Inferior parietal cortex (tissue), 1 donor: Measurements from ENCODE around the gene NDUFV2.
"Not testable (repeated sequence)": the region's sequence is repeated elsewhere in the genome, so short reads cannot be mapped to it uniquely, and the experiment has no call there.

Experiments used
- DNase-seq: peaks from one replicate; pipeline ENCODE4 v3.0.0-alpha.2; 2016; ENCODE audit errors: extremely low spot score

Gene NDUFV2

GRCh38 chr18:9153256-9153655, 50.8 kb downstream of the NDUFV2 start:
- no peak for DNase-seq

DNA sequence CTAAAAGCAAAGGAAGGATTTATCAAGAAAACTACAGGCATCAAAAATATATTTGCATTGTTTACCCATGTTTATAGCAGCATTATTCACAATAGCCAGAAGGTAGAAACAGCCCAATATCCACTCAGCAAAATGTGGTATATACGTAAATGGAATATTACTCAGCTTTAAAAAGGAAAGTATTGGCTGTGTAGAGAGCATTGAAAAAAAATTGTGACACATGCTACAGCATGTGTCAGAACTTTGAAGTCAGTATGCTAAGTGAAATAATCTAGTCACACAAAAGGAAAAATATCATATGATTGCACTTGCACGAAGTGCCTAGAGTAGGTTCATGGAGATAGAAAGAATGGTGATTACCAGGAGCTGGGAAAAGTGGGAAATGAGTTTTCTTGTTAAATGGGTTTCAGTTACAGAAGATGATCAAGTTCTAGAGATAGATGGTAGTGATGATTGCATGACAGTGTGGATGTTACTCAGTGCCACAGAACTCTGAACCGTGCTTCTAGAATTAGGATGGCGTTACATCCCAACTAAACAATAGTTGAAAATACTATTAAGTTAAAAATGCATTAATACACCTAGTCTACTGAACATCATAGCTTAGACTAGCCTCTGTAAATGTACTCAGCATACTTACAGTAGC, 54.2 kb downstream of the NDUFV2 start:
- no peak for DNase-seq

DNA sequence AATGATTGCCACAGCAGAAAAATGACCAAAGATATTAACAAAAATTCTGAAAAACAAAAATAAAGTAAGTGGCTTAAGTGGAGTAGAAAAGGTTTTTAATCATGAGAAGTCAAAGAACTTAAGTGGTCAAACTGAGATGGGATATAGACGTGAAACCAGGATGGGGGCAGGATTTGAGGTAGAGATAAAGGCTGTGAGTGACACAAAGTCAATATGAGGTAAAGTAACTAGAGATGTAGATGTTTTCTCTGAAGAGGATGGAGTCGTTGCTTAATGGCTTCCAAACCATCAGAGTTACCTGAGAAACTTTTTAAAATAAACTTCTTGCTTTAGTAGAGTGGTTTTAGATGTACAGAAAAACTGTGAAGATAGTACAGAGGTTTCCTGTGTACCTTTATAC, 55.3 kb downstream of the NDUFV2 start:
- DNase-seq: no peak

DNA sequence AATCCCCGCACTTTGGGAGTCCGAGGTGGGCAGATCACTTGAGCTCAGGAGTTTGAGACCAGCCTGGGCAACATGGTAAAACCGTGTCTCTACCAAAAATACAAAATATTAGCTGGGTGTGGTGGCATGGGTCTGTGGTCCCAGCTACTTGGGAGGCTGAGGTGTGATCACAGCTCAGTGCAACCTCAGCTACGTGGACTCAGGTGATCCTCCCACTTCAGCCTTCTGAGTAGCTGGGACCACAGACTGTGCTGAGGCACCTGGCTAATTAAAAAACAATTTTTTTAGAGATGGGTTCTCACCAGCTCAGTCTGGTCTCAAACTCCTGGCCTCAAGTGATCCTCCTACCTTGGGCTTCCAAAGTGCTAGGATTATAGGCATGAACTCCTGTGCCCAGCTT, 57.5 kb downstream of the NDUFV2 start:
- no peak for DNase-seq

DNA sequence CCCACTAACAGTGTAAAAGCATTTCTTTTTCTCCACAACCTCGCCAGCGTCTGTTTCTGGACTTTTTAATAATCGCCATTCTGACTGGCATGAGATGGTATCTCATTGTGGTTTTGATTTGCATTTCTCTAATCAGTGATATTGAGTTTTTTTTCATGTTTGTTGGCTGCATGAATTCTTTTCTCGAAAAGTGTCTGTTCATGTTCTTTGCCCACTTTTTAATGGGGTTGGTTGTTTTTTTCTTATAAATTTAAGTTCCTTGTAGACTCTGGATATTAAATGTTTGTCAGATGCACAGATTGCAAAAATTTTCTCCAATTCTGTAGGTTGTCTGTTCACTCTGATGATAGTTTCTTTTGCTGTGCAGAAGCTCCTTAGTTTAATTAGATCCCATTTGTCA, 60.2 kb downstream of the NDUFV2 start:
- not testable (repeated sequence) for DNase-seq

DNA sequence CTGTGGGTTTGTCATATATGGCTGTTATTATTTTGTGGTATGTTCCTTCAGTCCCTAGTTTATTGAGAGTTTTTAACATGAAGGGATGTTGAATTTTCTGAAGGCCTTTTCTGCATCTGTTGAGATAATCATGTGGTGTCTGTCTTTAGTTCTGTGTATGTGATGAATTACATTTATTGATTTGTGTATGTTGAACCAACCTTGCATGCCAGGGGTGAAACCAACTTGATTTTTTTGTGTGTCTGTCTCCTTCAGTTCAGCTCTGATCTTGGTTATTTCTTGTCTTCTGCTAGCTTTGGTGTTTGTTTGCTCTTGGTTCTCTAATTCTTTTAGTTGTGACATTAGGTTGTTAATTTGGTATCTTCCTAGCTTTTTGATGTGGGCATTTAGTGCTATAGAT, 61.6 kb downstream of the NDUFV2 start:
- not testable (repeated sequence) for DNase-seq

DNA sequence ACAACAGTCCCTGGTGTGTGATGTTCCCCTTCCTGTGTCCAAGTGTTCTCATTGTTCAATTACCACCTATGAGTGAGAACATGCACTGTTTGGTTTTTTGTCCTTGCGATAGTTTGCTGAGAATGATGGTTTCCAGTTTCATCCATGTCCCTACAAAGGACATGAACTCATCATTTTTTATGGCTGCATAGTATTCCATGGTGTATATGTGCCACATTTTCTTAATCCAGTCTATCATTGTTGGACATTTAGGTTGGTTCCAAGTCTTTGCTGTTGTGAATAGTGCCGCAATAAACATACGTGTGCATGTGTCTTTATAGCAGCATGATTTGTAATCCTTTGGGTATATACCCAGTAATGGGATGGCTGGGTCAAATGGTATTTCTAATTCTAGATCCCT, 63.4 kb downstream of the NDUFV2 start:
- not testable (repeated sequence) for DNase-seq

GRCh38 chr18:9169515-9169914, 67.0 kb downstream of the NDUFV2 start:
- DNase-seq: not testable (repeated sequence)

DNA sequence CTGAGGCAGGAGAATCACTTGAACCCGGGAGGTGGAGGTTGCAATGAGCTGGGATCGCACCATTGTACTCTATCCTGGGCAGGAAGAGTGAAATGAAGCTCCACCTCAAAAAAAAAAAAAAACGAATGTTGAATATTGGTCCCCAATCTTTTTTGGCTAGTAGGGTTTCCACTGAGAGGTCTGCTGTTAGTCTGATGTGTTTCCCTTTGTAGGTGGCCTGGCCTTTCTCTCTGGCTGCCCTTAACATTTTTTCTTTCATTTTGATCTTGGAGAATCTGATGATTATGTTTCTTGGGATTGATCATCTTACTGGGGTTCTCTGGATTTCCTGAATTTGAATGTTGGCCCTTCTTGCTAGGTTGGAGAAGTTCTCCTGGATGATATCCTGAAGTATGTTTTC, 69.4 kb downstream of the NDUFV2 start:
- DNase-seq: not testable (repeated sequence)

- no peak for DNase-seq
These were observed 70.1 kb downstream of the NDUFV2 start for GRCh38 chr18:9172506-9173127.

- no peak for DNase-seq
These were observed 71.3 kb downstream of the NDUFV2 start for GRCh38 chr18:9173770-9174233.

GRCh38 chr18:9174302-9174701, 71.8 kb downstream of the NDUFV2 start:
- DNase-seq: no peak

DNA sequence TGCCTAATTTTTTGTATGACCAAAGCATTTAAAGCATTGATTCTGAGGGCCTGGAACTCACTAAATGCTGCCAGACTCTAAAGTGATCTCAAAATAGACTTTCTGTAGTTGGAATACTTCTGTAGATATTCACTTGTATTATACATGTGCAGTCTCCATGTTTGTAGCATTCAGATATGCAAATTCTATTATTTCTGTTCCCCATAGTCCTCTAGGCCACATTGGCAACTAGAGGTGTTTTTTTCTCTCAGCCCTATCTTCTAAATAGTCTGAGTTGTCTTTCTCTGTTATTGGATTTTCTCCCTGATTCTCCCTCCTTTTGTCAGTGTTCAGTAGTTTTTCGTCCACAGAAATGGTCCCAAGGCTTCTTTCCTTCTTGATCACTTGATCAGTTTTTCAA, 72.6 kb downstream of the NDUFV2 start:
- DNase-seq: no peak

- DNase-seq: no peak
These were observed 74.5 kb downstream of the NDUFV2 start for GRCh38 chr18:9177031-9177430.

- DNase-seq: no peak
These were observed 75.0 kb downstream of the NDUFV2 start for GRCh38 chr18:9177466-9177865.

DNA sequence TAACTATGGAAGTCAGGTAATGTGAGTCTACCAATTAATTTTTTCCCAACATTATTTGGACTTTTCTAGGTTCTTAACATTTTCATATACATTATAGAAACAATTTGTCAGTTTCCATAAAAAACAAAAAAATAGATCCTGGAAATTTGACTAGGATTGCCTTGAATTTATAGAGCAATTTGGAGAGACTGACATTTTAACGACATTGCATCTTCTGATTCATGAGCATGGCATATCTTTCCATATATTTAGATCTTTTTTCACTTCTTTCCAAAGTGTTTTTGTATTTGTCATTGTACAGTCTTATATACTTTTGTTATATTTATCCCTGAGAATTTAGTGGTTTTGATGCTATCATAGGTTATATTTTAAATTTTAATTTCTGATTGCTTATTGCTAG, 76.1 kb downstream of the NDUFV2 start:
- DNase-seq: no peak

DNA sequence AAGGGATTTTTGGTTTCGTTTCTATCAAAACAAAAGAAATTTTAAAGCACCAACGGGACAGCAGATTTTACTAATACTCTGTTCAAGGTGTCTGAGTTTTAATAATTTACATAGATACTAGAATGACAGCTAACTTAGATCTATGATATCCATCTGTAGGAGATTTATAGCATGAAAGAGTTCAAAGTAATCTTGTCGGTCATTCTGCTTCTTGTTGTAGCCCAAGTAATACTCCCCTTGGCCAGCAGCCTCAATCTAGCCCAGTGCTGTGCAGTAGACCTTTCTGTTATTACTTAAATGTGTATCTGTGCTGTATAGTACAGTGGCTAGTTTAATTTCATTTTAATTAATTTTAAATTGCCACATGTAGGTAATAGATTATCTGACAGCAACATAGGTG, 78.8 kb downstream of the NDUFV2 start:
- DNase-seq: no peak

- DNase-seq: no peak
These were observed 80.4 kb downstream of the NDUFV2 start for GRCh38 chr18:9182852-9183399.
